B cell (primary cell): Measurements from ENCODE around the gene PPP3CA. TPM values are rescaled to one million over a fixed set of nuclear protein-coding genes. Genes with fewer than 3 reads are reported as not detected.

ENCODE experiments used
- ATAC-seq: fragments of 200-7000 bp; cut with Tn5 transposase; one replicate; pipeline ENCODE4 v1.10.0; 2021; ENCODE audit warnings: low read depth, mild to moderate bottlenecking, moderate number of reproducible peaks, moderate library complexity
- CTCF ChIA-PET: fragments of 350-600 bp; sonication (Branson Sonifier 250); formaldehyde crosslinking; loops from one replicate; lab custom pipeline; 2021; ENCODE audit warnings: antibody characterized with exemption, inconsistent platforms; lab: Charles Lee
- POLR2A ChIA-PET: fragments of 350-600 bp; sonication (Branson Sonifier 250); formaldehyde crosslinking; loops from one replicate; lab custom pipeline; 2021; ENCODE audit warnings: antibody characterized with exemption; lab: Charles Lee
- DNase-seq: peaks from one replicate; pipeline ENCODE4 v3.0.0; 2013
- H2AFZ ChIP-seq: 2 replicates; pipeline ENCODE4 v1.6.1; 2012; ENCODE audit warnings: mild to moderate bottlenecking, low read depth, low read length; ENCODE audit not compliant: insufficient read depth, poor library complexity, severe bottlenecking
- H3K27ac ChIP-seq, 2 donors: 1 replicate in 1 of 2; 2 replicates in 1 of 2; pipeline ENCODE4 v1.5.1; 2012 to 2013; ENCODE audit warnings: low read length in 2 of 2, mild to moderate bottlenecking in 2 of 2, moderate library complexity in 1 of 2
- H3K27me3 ChIP-seq, 4 experiments: fragments of 200-600 bp in 1 of 4; sonication (generic) in 1 of 4; replicated peaks in 1 of 4; 1 replicate in 2 of 4; 2 replicates in 2 of 4; pipeline versions ENCODE4 v1.6.1 to v1.7.0; 2013 to 2016; ENCODE audit warnings: low read length in 3 of 4, mild to moderate bottlenecking in 2 of 4, mixed read lengths in 1 of 4, moderate library complexity in 1 of 4; ENCODE audit not compliant: insufficient read depth in 4 of 4, control insufficient read depth in 3 of 4; ENCODE audit errors: control extremely low read depth in 1 of 4
- H3K36me3 ChIP-seq, 2 experiments: replicated peaks in 1 of 2; 1 replicate in 1 of 2; 2 replicates in 1 of 2; pipeline versions ENCODE4 v1.6.1 to v1.7.1; 2013; ENCODE audit warnings: low read length in 1 of 2; ENCODE audit not compliant: insufficient read depth in 2 of 2, control insufficient read depth in 1 of 2; ENCODE audit errors: control extremely low read depth in 1 of 2, extremely low read depth in 1 of 2
- H3K4me1 ChIP-seq, 2 donors: fragments of 200-600 bp in 1 of 2; sonication (generic) in 1 of 2; 1 replicate in 1 of 2; 2 replicates in 1 of 2; pipeline versions ENCODE4 v1.5.1 to v1.6.1; 2013 to 2017; ENCODE audit warnings: low read length in 2 of 2; ENCODE audit not compliant: control insufficient read depth in 2 of 2, insufficient read depth in 2 of 2
- H3K4me2 ChIP-seq: replicated peaks from 2 replicates; pipeline ENCODE3; 2012; ENCODE audit warnings: mild to moderate bottlenecking, low read depth, low read length; ENCODE audit not compliant: poor library complexity, severe bottlenecking
- H3K4me3 ChIP-seq, 5 experiments: fragments of 200-600 bp in 1 of 5; sonication (generic) in 1 of 5; 1 replicate in 3 of 5; 2 replicates in 2 of 5; pipeline versions ENCODE4 v1.5.1 to v1.7.0; 2011 to 2016; ENCODE audit warnings: low read length in 4 of 5, mild to moderate bottlenecking in 4 of 5, low read depth in 2 of 5, control low read depth in 1 of 5, moderate library complexity in 1 of 5; ENCODE audit not compliant: insufficient read depth in 1 of 5; ENCODE audit errors: control extremely low read depth in 1 of 5, extremely low read depth in 1 of 5
- H3K79me2 ChIP-seq: fragments of 200-600 bp; sonication (generic); one replicate; pipeline ENCODE4 v1.6.0; 2016; ENCODE audit warnings: low read length; ENCODE audit not compliant: control insufficient read depth, insufficient read depth
- H3K9ac ChIP-seq: fragments of 200-600 bp; sonication (generic); 2 replicates; pipeline ENCODE4 v1.6.1; 2017; ENCODE audit warnings: mild to moderate bottlenecking, low read length, moderate library complexity
- H3K9me3 ChIP-seq, 3 donors: one replicate each; pipeline versions ENCODE4 v1.6.1 to v1.7.1; 2013; ENCODE audit warnings: low read length in 2 of 3; ENCODE audit not compliant: control insufficient read depth in 2 of 3, insufficient read depth in 1 of 3; ENCODE audit errors: control extremely low read depth in 1 of 3
- H4K20me1 ChIP-seq: 2 replicates; pipeline ENCODE4 v1.6.0; 2012; ENCODE audit warnings: mild to moderate bottlenecking, low read length; ENCODE audit not compliant: insufficient read depth, control insufficient read depth, poor library complexity, severe bottlenecking
- H3K27ac Mint-ChIP-seq: one replicate; pipeline ENCODE4 v1.8.0; 2021; ENCODE audit warnings: mixed read lengths
- H3K27me3 Mint-ChIP-seq: one replicate; pipeline ENCODE4 v1.8.0; 2021; ENCODE audit warnings: mixed read lengths
- H3K4me1 Mint-ChIP-seq: one replicate; pipeline ENCODE4 v1.8.0; 2021; ENCODE audit warnings: mixed read lengths
- H3K4me3 Mint-ChIP-seq: one replicate; pipeline ENCODE4 v1.8.0; 2021; ENCODE audit warnings: mixed read lengths
- H3K9me3 Mint-ChIP-seq: one replicate; pipeline ENCODE4 v1.8.0; 2022; ENCODE audit warnings: mixed read lengths; ENCODE audit not compliant: insufficient read depth
- CTCF ChIP-seq: fragments of 200-600 bp; IDR thresholded peaks from one replicate; pipeline ENCODE4 v1.8.0; 2022; ENCODE audit warnings: antibody characterized with exemption, mild to moderate bottlenecking
- EZH2 ChIP-seq: IDR thresholded peaks from 2 replicates; pipeline ENCODE4 v1.6.1; 2012; ENCODE audit warnings: borderline replicate concordance, low read depth, mild to moderate bottlenecking, moderate library complexity, low read length; ENCODE audit not compliant: insufficient read depth, poor library complexity, severe bottlenecking
- intact Hi-C: fragments of 100-400 bp; cut with micrococcal nuclease; formaldehyde crosslinking; loops from one replicate; pipeline ENCODE4 v1.10.0; 2022
- polyA plus RNA-seq: library from polyadenylated mRNA; depleted of rRNA; stranded (reverse); fragments of >200 nt; gene quantifications from 2 replicates; pipeline ENCODE4 v1.2.3, GENCODE V29; 2012
- total RNA-seq, 2 donors: library from RNA; stranded (reverse); fragments of 120-200 nt in 1 of 2; gene quantifications; 1 replicate in 1 of 2; 2 replicates in 1 of 2; pipeline versions ENCODE4 v1.2.3 to v1.2.4, GENCODE V29; 2013 to 2022

Gene PPP3CA
- total and polyA plus RNA-seq, 2 donors (not counting 1 experiment from before 2014, with no cell fraction given): 14.3 to 85.1 TPM

- CTCF ChIA-PET: no interaction called here
Observed at GRCh38 chr4:101147283-101147682, 200.0 kb downstream of the PPP3CA start.

GRCh38 chr4:101145021-101145420 is 202.3 kb downstream of the PPP3CA start:
- no peak overlapping the region for H3K4me3 ChIP-seq
- peaks cover 24 to 36% of the 10 kb centered on the region in 2 donors for H3K4me1 ChIP-seq
- no peak for DNase-seq
- intact Hi-C loops: no loop called here
- no peak overlapping the region for H3K9ac ChIP-seq
- Mint-ChIP-seq H3K27ac (no peak overlapping the region), H3K9me3 (no peaks in the 10 kb centered on the region), H3K4me3 (no peak overlapping the region), H3K4me1 (peaks cover 48% of the 10 kb centered on the region), H3K27me3 (no peaks in the 10 kb centered on the region)
- H3K36me3 ChIP-seq: no peaks in the 10 kb centered on the region
- TF ChIP-seq CTCF (no peak), EZH2 (no peak)
- no peak for ATAC-seq
- H2AFZ ChIP-seq: no peak overlapping the region
- CTCF ChIA-PET: interaction anchor here (0.6 kb wide), 1 partner anchor 104 kb away, joined by 3 read pairs; no protein-coding TSS in a partner anchor
- POLR2A ChIA-PET: interaction anchor here (0.6 kb wide), 1 partner anchor 118 kb away, joined by 4 read pairs; no protein-coding TSS in a partner anchor
- H4K20me1 ChIP-seq: peaks cover 8% of the 10 kb centered on the region
- H3K4me2 ChIP-seq: no peak overlapping the region
- no peak overlapping the region for H3K27ac ChIP-seq
- H3K79me2 ChIP-seq: peaks cover 32% of the 10 kb centered on the region
- no peaks in the 10 kb centered on the region for H3K27me3 ChIP-seq
- no peaks in the 10 kb centered on the region for H3K9me3 ChIP-seq

More at GRCh38 chr4:101147283-101147682, 200.0 kb downstream of the PPP3CA start:
- POLR2A ChIA-PET: no interaction called here
- Histone ChIP-seq H3K9ac (no peak overlapping the region), H3K4me3 (no peak overlapping the region), H3K9me3 (no peaks in the 10 kb centered on the region), H3K27me3 (no peaks in the 10 kb centered on the region), H4K20me1 (peaks cover 5% of the 10 kb centered on the region), H3K79me2 (peaks cover 34% of the 10 kb centered on the region), H2AFZ (no peak overlapping the region), H3K4me2 (no peak overlapping the region), H3K27ac (no peak overlapping the region), H3K36me3 (no peaks in the 10 kb centered on the region), H3K4me1 (peaks cover 12 to 14% of the 10 kb centered on the region in 2 donors)
- ATAC-seq: no peak
- H3K27me3 Mint-ChIP-seq: no peaks in the 10 kb centered on the region
- TF ChIP-seq CTCF (no peak), EZH2 (no peak)
- H3K4me3 Mint-ChIP-seq: no peak overlapping the region
- no peak overlapping the region for H3K27ac Mint-ChIP-seq
- no peak for DNase-seq
- no peaks in the 10 kb centered on the region for H3K9me3 Mint-ChIP-seq
- H3K4me1 Mint-ChIP-seq: peaks cover 38% of the 10 kb centered on the region
- intact Hi-C loops: no loop called here
